ENCODE results near the gene WDR7.

The WDR7 gene

DNA sequence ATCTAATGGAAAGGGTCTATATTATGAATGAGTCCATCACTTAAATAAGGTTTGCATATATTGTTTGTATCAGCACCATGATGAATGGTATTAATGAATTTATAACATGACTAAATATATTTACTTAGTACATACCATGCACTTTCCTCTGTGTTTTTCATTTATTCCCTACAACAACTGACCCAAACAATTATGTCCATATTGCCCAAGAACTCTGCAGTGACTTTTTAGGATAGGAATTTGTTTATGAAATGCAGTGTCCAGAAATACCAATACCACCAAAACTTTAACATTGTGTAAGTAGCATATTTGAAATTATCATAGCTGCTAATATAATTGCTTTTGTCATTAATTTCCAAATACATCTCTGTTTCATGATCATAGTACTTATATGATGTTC lies 119.7 kb downstream of the WDR7 start:
- Histone ChIP-seq H3K4me1 (ENCODE audit: low read length) (no peaks in the 10 kb centered on the region), H3K36me3 (replicated peaks; ENCODE audit: insufficient read depth, low read length) (no peaks in the 10 kb centered on the region), H3K79me2 (ENCODE audit: low read length) (no peaks in the 10 kb centered on the region), H2AFZ (ENCODE audit: low read length) (no peak overlapping the region), H3F3A (ENCODE audit: insufficient read depth, low read length) (no peaks in the 10 kb centered on the region), H3K4me2 (ENCODE audit: low read depth, low read length) (no peak overlapping the region), H3K4me3 (ENCODE audit: low read length) (no peak overlapping the region), H3K27ac (ENCODE audit: low read length) (no peak overlapping the region), H3K9ac (ENCODE audit: low read length) (no peak overlapping the region), H3K9me3 (replicated peaks; ENCODE audit: insufficient read depth, low read length) (no peaks in the 10 kb centered on the region), H3K27me3 (replicated peaks; ENCODE audit: insufficient read depth, low read length) (no peaks in the 10 kb centered on the region), H3K9me2 (replicated peaks; ENCODE audit: insufficient read depth, low read length) (no peaks in the 10 kb centered on the region), H4K20me1 (ENCODE audit: insufficient read depth, low read length) (no peaks in the 10 kb centered on the region)
- DNase-seq: no peak
- TF ChIP-seq, protein P1, sequence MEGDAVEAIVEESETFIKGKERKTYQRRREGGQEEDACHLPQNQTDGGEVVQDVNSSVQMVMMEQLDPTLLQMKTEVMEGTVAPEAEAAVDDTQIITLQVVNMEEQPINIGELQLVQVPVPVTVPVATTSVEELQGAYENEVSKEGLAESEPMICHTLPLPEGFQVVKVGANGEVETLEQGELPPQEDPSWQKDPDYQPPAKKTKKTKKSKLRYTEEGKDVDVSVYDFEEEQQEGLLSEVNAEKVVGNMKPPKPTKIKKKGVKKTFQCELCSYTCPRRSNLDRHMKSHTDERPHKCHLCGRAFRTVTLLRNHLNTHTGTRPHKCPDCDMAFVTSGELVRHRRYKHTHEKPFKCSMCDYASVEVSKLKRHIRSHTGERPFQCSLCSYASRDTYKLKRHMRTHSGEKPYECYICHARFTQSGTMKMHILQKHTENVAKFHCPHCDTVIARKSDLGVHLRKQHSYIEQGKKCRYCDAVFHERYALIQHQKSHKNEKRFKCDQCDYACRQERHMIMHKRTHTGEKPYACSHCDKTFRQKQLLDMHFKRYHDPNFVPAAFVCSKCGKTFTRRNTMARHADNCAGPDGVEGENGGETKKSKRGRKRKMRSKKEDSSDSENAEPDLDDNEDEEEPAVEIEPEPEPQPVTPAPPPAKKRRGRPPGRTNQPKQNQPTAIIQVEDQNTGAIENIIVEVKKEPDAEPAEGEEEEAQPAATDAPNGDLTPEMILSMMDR (IDR thresholded peaks at IDR 0.05; ENCODE audit: low read length): no peak
- TF ChIP-seq EZH2 (optimal IDR thresholded peaks at IDR 0.05; ENCODE audit: low read depth, low read length): no peak
- TF ChIP-seq EZH2phosphoT487 (IDR thresholded peaks at IDR 0.05; ENCODE audit: low read length): no peak

DNA sequence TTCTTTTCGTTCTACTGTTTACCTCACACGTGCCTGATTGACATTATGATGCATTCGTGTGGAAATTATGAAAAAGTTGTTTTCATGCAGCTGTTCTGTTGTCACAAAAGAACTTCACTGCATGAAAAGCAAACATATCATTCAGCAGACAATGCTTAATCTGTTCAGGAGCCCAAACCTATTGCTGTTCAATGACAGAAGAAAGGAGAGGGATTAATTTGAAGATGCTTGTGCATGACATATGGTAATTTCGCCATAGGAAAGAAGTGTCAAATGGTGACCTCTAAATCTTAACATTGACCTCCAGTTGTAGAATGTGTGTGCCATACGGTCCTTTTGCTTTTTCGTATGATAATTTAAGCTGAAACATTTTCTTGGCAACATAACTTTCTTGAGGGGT lies 124.5 kb downstream of the WDR7 start:
- Histone ChIP-seq H3F3A (ENCODE audit: insufficient read depth, low read length) (no peaks in the 10 kb centered on the region), H3K9ac (ENCODE audit: low read length) (no peak overlapping the region), H3K4me3 (ENCODE audit: low read length) (no peak overlapping the region), H3K79me2 (ENCODE audit: low read length) (no peaks in the 10 kb centered on the region), H3K4me1 (ENCODE audit: low read length) (no peaks in the 10 kb centered on the region), H3K36me3 (replicated peaks; ENCODE audit: insufficient read depth, low read length) (no peaks in the 10 kb centered on the region), H3K27ac (ENCODE audit: low read length) (no peak overlapping the region), H2AFZ (ENCODE audit: low read length) (no peak overlapping the region), H3K9me2 (replicated peaks; ENCODE audit: insufficient read depth, low read length) (no peaks in the 10 kb centered on the region), H3K9me3 (replicated peaks; ENCODE audit: insufficient read depth, low read length) (no peaks in the 10 kb centered on the region), H3K4me2 (ENCODE audit: low read depth, low read length) (no peak overlapping the region), H3K27me3 (replicated peaks; ENCODE audit: insufficient read depth, low read length) (no peaks in the 10 kb centered on the region), H4K20me1 (ENCODE audit: insufficient read depth, low read length) (no peaks in the 10 kb centered on the region)
- DNase-seq: no peak
- TF ChIP-seq EZH2 (optimal IDR thresholded peaks at IDR 0.05; ENCODE audit: low read depth, low read length) (no peak), EZH2phosphoT487 (IDR thresholded peaks at IDR 0.05; ENCODE audit: low read length) (no peak)
- TF ChIP-seq, protein P1 (IDR thresholded peaks at IDR 0.05; ENCODE audit: low read length): no peak

DNA sequence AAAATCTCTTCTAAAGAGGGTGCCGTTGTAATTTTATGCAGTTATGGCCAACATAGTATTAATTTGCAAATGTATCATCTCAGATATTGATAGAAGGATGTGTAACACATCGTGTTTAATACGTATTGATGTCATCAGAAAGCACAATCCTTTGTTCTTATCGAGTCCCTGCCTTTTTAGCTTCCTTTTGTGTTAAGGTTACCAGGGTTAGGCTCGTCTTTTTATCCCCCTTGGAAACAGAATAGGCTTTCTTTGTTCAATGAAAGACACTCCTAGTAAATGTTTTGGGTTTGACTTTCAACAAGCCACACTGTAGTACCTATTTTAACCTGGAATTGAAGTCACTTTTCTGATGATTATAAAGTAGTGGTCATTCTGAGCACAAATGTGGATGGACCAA lies 136.2 kb downstream of the WDR7 start:
- H2AFZ ChIP-seq (ENCODE audit: low read length): no peak overlapping the region
- no peaks in the 10 kb centered on the region for H3K9me3 ChIP-seq (replicated peaks; ENCODE audit: insufficient read depth, low read length)
- no peaks in the 10 kb centered on the region for H3F3A ChIP-seq (ENCODE audit: insufficient read depth, low read length)
- H3K36me3 ChIP-seq (replicated peaks; ENCODE audit: insufficient read depth, low read length): no peaks in the 10 kb centered on the region
- no peak overlapping the region for H3K4me3 ChIP-seq (ENCODE audit: low read length)
- no peaks in the 10 kb centered on the region for H3K79me2 ChIP-seq (ENCODE audit: low read length)
- DNase-seq: no peak
- H3K27ac ChIP-seq (ENCODE audit: low read length): no peak overlapping the region
- no peak overlapping the region for H3K9ac ChIP-seq (ENCODE audit: low read length)
- no peak overlapping the region for H3K4me2 ChIP-seq (ENCODE audit: low read depth, low read length)
- H3K4me1 ChIP-seq (ENCODE audit: low read length): no peaks in the 10 kb centered on the region
- no peaks in the 10 kb centered on the region for H3K27me3 ChIP-seq (replicated peaks; ENCODE audit: insufficient read depth, low read length)
- H4K20me1 ChIP-seq (ENCODE audit: insufficient read depth, low read length): no peaks in the 10 kb centered on the region
- no peak for TF ChIP-seq EZH2 (optimal IDR thresholded peaks at IDR 0.05; ENCODE audit: low read depth, low read length)
- no peak for TF ChIP-seq EZH2phosphoT487 (IDR thresholded peaks at IDR 0.05; ENCODE audit: low read length)
- TF ChIP-seq, protein P1 (IDR thresholded peaks at IDR 0.05; ENCODE audit: low read length): no peak
- H3K9me2 ChIP-seq (replicated peaks; ENCODE audit: insufficient read depth, low read length): no peaks in the 10 kb centered on the region
